D341Med (cell line): Measurements from ENCODE around the gene GNPTG.

Source experiments
- DNase-seq: peaks from one replicate; pipeline ENCODE4 v3.0.0; 2012; ENCODE audit warnings: low spot score

The GNPTG gene

DNA sequence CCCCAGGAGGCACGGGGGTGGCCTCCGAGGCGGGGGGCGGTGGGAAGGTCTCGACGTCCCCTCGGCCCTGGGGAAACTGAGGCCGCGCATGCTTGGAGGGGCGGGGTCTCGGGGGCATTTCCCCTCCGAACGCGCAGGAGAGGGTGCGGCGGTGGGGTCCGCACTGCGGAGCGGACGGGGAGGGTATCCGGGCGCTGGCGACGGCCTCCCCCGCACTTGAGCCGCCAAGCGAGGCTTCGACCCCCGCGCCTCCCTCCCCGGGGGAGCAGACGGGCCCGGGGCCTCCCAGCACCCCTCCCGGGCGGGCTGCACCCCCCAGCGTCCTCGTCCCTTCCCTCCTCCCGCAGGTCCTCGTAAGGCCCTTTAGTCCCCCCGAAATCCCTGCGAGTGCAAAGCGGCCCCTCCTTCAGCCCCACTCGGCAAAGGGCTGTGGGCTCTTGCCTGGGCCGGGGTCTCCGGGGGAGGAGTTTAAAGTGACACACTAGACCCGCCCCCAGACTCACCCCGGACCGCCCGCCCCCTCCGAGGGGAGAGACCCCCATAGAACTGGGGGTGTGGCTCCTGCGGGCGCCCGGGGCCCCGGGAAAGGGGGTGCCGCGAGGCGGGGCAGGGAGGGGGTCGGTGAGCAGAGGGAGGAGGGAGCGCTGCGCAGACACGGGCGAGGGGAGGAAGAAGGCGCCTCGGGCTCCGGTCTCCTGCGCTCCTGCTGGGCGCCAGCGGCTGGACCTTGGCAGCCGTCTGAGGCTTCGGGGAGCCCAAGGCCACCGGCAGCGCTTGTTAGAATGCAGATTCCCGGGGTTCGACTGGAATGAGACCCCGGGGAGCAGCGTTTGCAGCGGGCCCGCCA, 17.7 kb upstream of the GNPTG start:
- DNase-seq, result no peak

DNA sequence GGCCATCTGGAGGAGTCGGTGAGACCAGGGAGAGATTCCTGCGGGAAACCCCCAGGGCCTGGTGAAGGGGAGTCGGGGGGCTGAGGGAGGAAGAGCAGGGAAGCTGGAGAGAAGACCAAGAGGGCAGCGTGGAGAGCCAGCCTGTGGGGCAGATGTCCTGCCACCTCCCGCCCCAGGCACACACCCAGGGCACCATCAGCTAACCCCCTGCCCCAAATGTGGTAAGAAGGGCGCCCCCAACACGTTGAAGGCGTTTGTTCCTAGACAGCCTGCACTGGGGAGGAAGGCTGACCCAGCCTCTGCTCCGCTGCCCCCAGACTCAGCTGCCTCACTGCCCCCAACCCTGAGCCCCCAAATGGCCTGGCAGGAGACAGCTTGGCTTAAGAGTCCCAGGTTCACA, 17.0 kb upstream of the GNPTG start:
- DNase-seq, result no peak

DNA sequence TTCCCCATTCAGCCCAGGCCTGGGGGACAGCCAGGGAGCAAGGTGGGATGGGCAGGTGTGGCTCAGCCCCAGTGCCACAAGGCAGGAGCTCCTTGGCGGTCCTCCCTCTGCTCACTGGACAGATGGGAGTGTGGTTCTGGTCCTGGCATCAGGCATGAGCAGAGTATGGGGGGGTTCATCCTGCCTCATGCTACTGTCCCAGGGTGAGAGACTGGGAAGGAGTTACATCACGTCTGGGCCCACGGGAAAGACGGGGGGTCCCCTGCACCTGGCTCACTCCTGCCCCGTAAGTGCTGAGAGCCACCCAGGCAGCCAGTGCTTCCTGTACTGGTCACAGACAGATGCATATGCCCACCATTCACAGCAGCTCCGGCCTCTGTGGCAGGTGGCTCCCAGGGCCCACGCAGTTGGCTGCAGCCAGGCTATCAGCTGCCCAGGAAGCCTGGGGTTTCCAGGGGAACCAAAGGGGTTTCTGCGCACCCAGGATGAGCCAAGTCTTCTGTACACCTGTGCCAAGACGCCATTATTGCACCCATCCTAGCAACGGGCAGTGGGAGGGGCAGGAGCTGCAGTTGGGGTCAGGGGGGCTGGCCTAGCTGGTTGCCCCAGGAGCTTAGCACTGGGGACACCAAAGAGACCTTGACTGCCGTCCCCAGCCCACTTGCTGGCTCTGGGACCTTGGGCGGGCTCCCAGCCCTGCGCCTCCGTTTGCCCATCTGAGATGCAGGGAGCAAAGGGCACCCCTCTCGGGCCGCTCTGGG, 16.3 kb upstream of the GNPTG start:
- no peak for DNase-seq

GRCh38 chr16:1335996-1336395, 15.7 kb upstream of the GNPTG start:
- DNase-seq, result no peak

DNA sequence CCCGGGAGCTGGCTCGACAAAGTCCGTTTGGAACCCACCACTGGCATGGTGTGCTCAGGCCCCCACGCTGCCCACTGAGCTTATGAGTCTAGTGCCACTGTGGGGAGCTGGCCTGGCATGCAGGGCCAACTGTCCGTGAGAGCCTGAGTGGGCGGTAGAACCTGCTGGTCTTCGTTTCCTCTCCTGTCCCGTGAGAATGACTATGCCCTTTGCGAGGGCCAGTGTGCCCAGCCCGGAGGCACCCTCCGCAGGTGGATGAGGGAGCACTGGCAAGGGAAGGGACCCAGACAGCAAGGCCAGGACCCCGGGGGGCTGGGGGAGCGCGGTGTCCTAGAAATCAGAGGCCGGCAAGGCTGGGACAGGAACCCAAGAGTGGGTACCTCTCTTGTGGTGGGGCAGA, 15.1 kb upstream of the GNPTG start:
- no peak for DNase-seq

DNA sequence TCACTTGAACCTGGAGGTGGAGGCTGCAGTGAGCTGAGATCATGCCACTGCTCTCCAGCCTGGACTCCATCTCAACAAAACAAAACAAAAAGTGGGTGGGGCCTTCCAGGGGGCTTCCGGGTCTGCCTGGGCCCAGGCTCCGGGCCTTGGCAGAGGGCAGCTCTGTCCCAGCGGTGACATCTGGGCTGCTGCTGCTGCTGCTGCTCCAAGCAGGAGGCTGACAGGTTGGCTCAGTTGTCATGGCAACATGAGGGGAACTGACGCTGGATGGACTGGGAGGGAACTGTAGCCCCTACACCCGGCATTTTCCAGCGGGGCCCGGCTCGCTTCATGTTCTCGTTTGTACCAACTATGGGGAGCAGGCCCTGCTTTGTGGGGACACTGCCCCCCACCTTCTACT, 14.2 kb upstream of the GNPTG start:
- no peak for DNase-seq

- DNase-seq, result peak; percentile 72
Measured at GRCh38 chr16:1338119-1338730, 13.5 kb upstream of the GNPTG start.

DNA sequence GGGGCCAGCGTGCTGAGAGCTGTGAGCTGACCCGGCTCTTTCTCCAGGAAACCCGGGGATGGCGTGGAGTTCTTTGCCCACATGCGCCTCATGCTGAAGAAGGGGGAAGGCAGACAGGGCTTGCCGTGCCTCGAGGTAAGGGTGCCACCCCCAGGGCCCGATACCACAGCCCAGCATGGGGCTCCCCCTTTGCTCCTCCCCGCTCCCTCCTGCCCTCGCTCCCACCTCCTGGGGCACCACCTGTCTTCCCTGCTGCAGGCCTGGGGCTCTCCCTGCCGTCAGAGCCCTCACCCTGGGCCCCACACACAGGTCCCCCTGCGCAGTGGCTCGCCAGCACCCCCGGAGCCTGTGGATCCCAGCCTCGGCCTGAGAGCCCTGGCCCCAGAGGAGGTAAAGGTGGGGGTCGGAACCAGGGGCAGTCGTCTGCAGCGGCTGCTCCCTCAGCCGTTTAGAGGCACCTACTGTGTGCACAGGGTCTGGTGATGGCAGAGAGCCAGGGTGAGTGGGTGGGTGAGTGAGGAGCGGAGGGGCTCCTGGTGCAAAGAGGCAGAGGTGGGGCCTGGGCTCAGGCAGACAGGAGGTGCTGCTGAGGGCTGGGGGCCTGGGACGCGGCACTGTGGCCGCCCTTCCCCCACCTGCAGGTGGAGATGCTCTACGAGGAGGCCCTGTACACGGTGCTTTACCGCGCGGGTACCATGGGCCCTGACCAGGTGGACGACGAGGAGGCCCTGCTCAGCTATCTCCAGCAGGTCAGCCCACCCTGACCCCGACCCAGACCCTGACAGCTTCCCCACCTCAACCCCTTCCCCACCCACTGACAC, 12.7 kb upstream of the GNPTG start:
- no peak for DNase-seq

DNA sequence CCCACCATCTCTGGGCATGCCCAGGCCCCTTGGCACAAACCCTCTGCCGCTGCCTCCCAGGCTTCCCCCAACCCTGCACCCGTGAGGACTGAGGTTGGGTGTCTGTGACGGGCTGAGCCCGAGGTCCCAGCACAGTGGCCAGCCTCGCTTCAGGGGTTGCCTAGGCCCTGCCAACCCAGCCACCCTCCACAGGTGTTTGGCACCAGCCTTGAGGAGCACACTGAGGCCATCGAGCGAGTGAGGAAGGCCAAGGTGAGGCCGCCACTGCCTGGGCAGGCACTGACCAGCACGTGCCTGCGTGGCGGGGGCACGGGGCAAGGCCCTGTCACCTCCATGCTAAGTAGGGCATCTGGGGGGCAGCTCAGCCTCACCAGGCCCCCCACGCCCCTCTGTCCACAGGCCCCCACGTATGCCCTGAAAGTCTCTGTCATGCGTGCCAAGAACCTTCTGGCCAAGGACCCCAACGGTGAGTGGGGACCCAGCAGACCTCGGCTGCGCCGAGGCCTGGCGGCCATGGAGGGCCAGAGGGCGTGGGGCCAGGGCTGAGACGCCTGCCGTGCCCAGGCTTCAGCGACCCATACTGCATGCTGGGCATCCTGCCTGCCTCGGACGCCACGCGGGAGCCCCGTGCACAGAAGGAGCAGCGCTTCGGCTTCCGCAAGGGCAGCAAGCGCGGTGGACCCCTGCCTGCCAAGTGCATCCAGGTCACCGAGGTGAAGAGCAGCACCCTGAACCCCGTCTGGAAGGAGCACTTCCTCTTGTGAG, 10.8 kb upstream of the GNPTG start:
- DNase-seq, result no peak

DNA sequence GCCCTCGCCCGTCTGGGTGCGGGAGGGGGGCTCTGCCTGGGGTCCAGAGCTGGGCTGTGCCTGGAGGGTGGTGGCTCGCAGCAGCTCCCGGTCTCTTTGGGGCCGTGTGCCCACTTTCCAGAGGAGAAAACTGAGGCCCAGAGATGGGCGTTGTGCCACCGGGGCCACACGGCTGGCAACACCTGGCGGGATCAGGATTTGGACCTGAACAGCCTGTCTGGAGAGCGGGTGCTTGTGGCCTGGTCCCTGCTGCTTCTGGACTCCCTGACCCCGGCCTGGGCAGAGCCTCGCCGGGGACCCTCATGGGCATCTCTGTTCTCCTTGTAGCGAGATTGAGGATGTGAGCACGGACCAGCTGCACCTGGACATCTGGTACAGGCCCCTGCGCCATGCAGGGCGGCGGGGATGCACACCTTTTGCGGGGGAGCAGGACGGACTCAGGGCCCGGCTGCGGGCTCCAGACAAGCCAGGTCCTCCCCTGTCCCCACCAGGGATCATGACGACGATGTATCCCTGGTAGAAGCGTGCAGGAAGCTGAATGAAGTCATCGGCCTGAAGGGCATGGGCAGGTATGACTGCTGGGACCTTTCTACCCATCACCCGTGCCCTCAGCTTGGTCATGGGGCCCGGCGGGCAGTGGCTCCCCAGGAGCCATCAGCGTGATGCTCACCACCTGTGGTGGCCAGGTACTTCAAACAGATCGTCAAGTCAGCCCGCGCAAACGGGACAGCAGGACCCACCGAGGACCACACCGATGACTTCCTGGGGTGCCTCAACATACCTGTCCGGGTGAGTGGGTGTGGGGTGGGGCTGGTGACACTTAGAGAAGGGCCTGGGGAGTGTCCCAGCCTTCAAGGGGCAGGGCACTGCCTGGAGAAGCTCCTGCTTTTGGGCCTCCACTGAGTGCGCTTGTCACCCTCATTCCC, 10.0 kb upstream of the GNPTG start:
- DNase-seq, result no peak

DNA sequence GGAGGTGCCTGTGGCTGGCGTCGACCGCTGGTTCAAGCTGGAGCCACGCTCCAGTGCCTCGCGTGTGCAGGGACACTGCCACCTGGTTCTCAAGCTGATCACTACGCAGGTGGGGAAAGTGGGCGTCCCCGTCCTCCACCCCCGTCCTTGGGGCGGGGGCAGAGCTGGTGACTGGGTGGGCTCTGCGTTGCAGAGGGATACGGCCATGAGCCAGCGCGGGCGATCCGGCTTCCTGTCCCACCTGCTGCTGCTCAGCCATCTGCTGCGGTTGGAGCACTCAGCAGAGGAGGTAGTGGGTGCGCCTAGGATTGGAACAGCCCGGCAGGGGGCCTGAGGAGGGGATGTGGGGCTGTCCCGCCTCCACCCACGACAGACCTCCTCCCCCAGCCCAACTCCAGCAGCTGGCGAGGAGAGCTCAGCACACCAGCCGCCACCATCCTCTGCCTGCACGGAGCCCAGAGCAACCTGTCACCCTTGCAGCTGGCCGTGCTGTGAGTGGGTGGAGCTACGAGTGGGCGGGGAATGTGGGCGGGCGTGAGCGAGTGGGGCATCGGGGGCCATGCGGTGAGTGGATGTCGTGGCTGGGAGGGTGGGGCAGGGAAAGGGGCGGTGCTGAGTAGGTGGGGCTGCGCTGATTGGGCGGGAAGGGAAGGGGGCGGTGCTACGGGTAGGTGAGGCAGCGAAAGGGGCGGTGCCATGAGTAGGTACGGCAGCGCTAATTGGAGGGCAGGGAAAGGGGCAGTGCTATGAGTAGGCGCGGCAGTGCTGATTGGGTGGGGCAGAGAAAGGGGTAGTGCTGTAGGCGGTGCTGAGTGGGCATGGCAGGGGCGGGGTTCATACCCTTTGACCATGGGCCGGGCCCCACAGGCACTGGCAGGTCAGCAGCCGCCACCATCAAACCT, 9.0 kb upstream of the GNPTG start:
- DNase-seq, result peak; percentile 99

GRCh38 chr16:1343428-1344242, 8.1 kb upstream of the GNPTG start:
- DNase-seq, result no peak

DNA sequence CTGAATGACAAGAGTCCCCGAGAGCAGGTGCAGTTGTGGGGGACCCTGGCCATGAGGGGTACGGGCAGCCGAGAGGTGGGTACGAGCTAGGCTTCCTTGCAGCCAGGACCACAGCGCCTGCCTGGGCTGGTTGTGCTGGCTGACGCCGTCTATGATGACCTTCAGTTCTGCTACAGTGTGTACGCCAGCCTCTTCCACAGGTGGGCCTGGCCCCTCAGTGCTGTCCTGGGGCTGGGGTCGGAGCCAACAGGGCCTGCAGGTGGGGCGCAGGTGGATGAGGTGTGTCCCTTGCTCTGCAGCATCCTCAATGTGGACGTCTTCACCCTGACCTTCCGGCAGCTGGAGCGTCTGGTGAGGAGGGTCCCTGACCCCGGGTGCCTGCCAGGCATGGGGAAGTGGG, 7.2 kb upstream of the GNPTG start:
- DNase-seq, result no peak

DNA sequence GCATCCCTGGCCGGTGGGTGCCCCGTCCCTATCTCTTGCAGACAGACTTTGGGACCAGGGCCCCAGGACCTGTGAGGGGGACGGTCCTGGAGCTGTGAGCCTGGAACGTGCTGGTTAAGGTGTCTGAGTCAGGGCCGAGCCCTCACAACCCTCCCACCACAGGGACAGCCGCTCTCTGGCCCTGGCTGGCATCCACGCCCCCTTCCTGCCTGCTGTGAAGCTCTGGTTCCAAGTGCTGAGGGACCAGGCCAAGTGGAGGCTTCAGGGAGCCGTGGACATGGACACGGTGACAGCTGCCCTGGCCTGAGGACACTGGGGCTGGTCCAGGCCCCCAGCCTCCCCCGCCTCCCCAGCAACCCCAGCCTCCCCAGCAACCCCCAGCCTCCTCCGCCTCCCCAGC, 6.6 kb upstream of the GNPTG start:
- DNase-seq, result no peak

DNA sequence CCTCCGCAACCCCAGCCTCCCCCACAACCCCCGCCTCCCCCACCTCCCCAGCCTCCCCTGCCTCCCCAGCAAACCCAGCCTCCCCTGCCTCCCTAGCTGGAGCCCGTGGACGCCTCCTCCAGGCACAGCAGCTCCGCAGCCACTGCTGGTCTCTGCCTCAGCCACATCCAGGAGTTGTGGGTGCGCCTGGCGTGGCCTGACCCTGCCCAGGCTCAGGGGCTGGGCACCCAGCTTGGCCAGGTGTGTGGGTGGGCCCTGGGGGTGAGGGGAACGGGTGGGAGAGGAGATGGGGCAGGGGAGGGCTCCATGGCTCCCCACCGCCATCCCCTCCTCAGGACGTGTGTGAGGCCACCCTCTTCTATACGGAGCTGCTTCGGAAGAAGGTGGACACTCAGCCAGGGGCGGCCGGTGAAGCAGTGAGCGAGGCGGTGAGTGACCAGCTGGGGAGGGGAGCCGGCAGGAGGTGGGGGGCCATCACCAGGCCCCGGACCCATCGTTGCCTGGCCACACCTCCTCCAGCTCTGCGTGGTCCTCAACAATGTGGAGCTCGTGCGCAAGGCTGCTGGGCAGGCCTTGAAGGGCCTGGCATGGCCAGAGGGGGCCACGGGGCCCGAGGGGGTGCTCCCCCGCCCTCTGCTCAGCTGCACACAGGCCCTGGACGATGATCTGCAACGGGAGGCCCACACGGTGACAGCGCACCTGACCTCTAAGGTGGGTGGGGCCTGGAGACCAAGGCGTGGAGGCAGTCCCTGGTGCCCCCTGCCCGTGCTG, 5.9 kb upstream of the GNPTG start:
- DNase-seq, result no peak

DNA sequence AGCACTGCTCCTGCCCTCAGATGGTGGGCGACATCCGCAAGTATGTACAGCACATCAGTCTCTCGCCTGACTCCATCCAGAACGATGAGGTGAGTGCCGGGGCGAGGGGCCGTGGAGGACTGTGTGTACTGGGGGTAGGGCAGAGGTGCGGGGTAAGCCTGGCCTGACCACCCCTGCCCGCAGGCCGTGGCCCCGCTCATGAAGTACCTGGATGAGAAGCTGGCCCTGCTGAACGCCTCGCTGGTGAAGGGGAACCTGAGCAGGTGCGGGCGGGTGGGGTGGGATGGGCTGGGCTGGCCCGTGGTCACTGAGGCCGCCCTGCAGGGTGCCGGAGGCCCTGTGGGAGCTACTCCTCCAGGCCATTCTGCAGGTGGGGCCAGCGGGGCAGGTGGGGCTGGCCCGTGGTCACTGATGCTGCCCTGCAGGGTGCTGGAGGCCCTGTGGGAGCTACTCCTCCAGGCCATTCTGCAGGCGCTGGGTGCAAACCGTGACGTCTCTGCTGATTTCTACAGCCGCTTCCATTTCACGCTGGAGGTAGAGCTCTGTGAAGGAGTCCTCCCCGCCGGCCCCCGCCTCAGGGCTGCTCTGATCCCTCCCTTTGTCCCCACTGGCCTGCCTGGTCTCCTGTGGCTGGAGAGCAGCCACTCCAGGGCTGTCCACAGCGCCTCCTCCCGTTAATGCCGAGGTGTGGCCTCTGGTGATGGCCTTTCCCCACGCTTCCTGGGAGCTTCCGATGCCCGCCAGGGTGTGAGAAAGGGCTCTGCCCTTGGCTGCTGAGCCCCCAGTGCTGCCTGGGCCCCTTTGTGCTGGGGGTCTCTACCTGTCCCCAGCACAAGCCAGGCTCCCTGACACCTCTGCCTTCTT, 5.1 kb upstream of the GNPTG start:
- DNase-seq, result no peak
